C4-2B (cell line): ENCODE data around the gene SCLY.

Experiments used
- CTCF ChIP-seq: fragments of 450-650 bp; conservative IDR thresholded peaks from 2 replicates; pipeline ENCODE4 v1.5.1; 2017; ENCODE audit warnings: mild to moderate bottlenecking
- ZFX ChIP-seq: fragments of 450-650 bp; IDR thresholded peaks from 2 replicates; pipeline ENCODE4 v1.6.1; 2017

GRCh38 chr2:238145851-238146250 is 85.0 kb downstream of the SCLY start:
- TF ChIP-seq CTCF (no peak), ZFX (no peak)
